H1 (cell line): Measurements from ENCODE around the gene SNX25. TPM values are rescaled to one million over a fixed set of nuclear protein-coding genes. Genes with fewer than 3 reads are reported as not detected.
A peak's percentile ranks its signal among the peaks of the same experiment; 100 is the strongest.

Source experiments
- CTCF ChIA-PET: fragments of 300-600 bp; sonication (Branson Sonifier 250); formaldehyde crosslinking; loops from one replicate; lab custom pipeline; 2021; ENCODE audit not compliant: partially characterized antibody; lab: Charles Lee
- POLR2A ChIA-PET: fragments of 300-600 bp; sonication (Branson Sonifier 250); formaldehyde crosslinking; loops from one replicate; lab custom pipeline; 2021; ENCODE audit warnings: inconsistent platforms; ENCODE audit not compliant: partially characterized antibody; lab: Charles Lee
- DNase-seq, 2 experiments: peaks; one replicate each; pipeline versions ENCODE4 v3.0.0 to v3.0.0-alpha.2; 2010 to 2022; ENCODE audit warnings: low spot score in 2 of 2, low read depth in 1 of 2, mixed read lengths in 1 of 2
- FAIRE-seq: peaks from 2 replicates; lab custom pipeline; 2011; peaks lifted over from hg19 to GRCh38; lab: Jason Lieb, UNC
- H2AFZ ChIP-seq: 2 replicates; pipeline ENCODE4 v1.8.1; 2012; ENCODE audit warnings: low read length, inconsistent platforms
- H2AK5ac ChIP-seq: 2 replicates; pipeline ENCODE4 v1.6.1; 2013; ENCODE audit warnings: low read depth, low read length
- H2BK120ac ChIP-seq: replicated peaks from 2 replicates; pipeline ENCODE3; 2013; ENCODE audit warnings: low read depth, low read length, inconsistent platforms
- H2BK12ac ChIP-seq: 2 replicates; pipeline ENCODE4 v1.6.1; 2013; ENCODE audit warnings: low read depth, low read length
- H2BK15ac ChIP-seq: 2 replicates; pipeline ENCODE4 v1.6.1; 2013; ENCODE audit warnings: low read length
- H2BK20ac ChIP-seq: 2 replicates; pipeline ENCODE4 v1.6.1; 2013; ENCODE audit warnings: low read length
- H2BK5ac ChIP-seq: 2 replicates; pipeline ENCODE4 v1.6.1; 2013; ENCODE audit warnings: low read depth, low read length
- H3K14ac ChIP-seq: 2 replicates; pipeline ENCODE4 v1.6.1; 2013; ENCODE audit warnings: inconsistent platforms; ENCODE audit not compliant: insufficient read length
- H3K18ac ChIP-seq: 2 replicates; pipeline ENCODE4 v1.6.1; 2013; ENCODE audit warnings: low read length; ENCODE audit errors: extremely low read depth
- H3K23ac ChIP-seq: 2 replicates; pipeline ENCODE4 v1.6.1; 2013; ENCODE audit warnings: inconsistent platforms; ENCODE audit not compliant: insufficient read length
- H3K23me2 ChIP-seq: 2 replicates; pipeline ENCODE4 v1.6.1; 2013; ENCODE audit warnings: low read depth, low read length
- H3K27ac ChIP-seq: 2 replicates; pipeline ENCODE4 v1.6.1; 2011; ENCODE audit warnings: low read depth, low read length, inconsistent platforms
- H3K27me3 ChIP-seq, 4 experiments: replicated peaks in 1 of 4; 1 replicate in 1 of 4; 2 replicates in 3 of 4; pipeline versions ENCODE4 v1.6.1 to v1.8.1; 2011 to 2013; ENCODE audit warnings: low read length in 3 of 4, mild to moderate bottlenecking in 3 of 4, inconsistent platforms in 2 of 4, mixed read lengths in 2 of 4, moderate library complexity in 1 of 4; ENCODE audit not compliant: control insufficient read depth in 3 of 4, insufficient read depth in 3 of 4; ENCODE audit errors: extremely low read depth in 1 of 4
- H3K36me3 ChIP-seq, 4 experiments: 2 replicates each; pipeline versions ENCODE4 v1.6.1 to v1.8.1; 2011 to 2013; ENCODE audit warnings: mild to moderate bottlenecking in 4 of 4, low read length in 3 of 4, moderate library complexity in 2 of 4, control low read depth in 1 of 4, inconsistent platforms in 1 of 4; ENCODE audit not compliant: insufficient read depth in 4 of 4, control insufficient read depth in 2 of 4
- H3K4ac ChIP-seq: replicated peaks from 2 replicates; pipeline ENCODE3; 2013; ENCODE audit warnings: low read length, low read depth, mixed read lengths, inconsistent platforms; ENCODE audit not compliant: insufficient read length
- H3K4me1 ChIP-seq, 4 experiments: replicated peaks in 1 of 4; 1 replicate in 1 of 4; 2 replicates in 3 of 4; pipeline versions ENCODE4 v1.6.1 to v1.8.1; 2011 to 2013; ENCODE audit warnings: low read length in 3 of 4, inconsistent platforms in 2 of 4, mixed read lengths in 1 of 4; ENCODE audit not compliant: insufficient read depth in 4 of 4, control insufficient read depth in 3 of 4
- H3K4me2 ChIP-seq, 2 experiments: 2 replicates each; pipeline versions ENCODE4 v1.6.1 to v1.8.1; 2011 to 2013; ENCODE audit warnings: low read depth in 2 of 2, low read length in 2 of 2, control low read depth in 1 of 2, inconsistent platforms in 1 of 2, mild to moderate bottlenecking in 1 of 2; ENCODE audit not compliant: insufficient read depth in 1 of 2
- H3K4me3 ChIP-seq, 4 experiments: fragments of 200-600, 300-600 bp in 1 of 4; sonication (generic), shearing (Covaris generic), sonication (Bioruptor Twin) in 1 of 4; 2 replicates each; pipeline versions ENCODE4 v1.5.1 to v1.8.1; 2011 to 2016; ENCODE audit warnings: low read length in 4 of 4, low read depth in 3 of 4, control low read depth in 2 of 4, inconsistent platforms in 2 of 4, mild to moderate bottlenecking in 2 of 4, mixed read lengths in 1 of 4, moderate library complexity in 1 of 4; ENCODE audit not compliant: insufficient read depth in 2 of 4; ENCODE audit errors: extremely low read depth in 1 of 4
- H3K56ac ChIP-seq: replicated peaks from 2 replicates; pipeline ENCODE3; 2013; ENCODE audit warnings: low read depth, mild to moderate bottlenecking, mixed read lengths, low read length, inconsistent platforms; ENCODE audit not compliant: insufficient read length
- H3K79me1 ChIP-seq: 2 replicates; pipeline ENCODE4 v1.6.1; 2013; ENCODE audit warnings: low read depth, low read length, control low read depth
- H3K79me2 ChIP-seq, 2 experiments: 2 replicates each; pipeline versions ENCODE4 v1.6.1 to v1.8.1; 2012 to 2013; ENCODE audit warnings: low read length in 2 of 2, mild to moderate bottlenecking in 2 of 2, inconsistent platforms in 1 of 2; ENCODE audit not compliant: insufficient read depth in 2 of 2, control insufficient read depth in 1 of 2
- H3K9ac ChIP-seq, 4 experiments: replicated peaks in 1 of 4; 1 replicate in 1 of 4; 2 replicates in 3 of 4; pipeline versions ENCODE4 v1.6.1 to v1.8.1; 2011 to 2013; ENCODE audit warnings: low read depth in 3 of 4, low read length in 3 of 4, control low read depth in 2 of 4, mild to moderate bottlenecking in 2 of 4, moderate library complexity in 2 of 4, inconsistent platforms in 1 of 4; ENCODE audit errors: extremely low read depth in 1 of 4
- H3K9me3 ChIP-seq, 2 experiments: 2 replicates each; pipeline versions ENCODE4 v1.6.1 to v1.8.1; 2012 to 2013; ENCODE audit warnings: mild to moderate bottlenecking in 2 of 2, moderate library complexity in 2 of 2, control low read depth in 1 of 2, inconsistent platforms in 1 of 2, low read depth in 1 of 2, low read length in 1 of 2, mixed read lengths in 1 of 2; ENCODE audit not compliant: insufficient read depth in 2 of 2
- H4K20me1 ChIP-seq, 2 experiments: replicated peaks in 1 of 2; 2 replicates each; pipeline versions ENCODE3 to v1.8.1; 2011 to 2013; ENCODE audit warnings: inconsistent platforms in 2 of 2, low read length in 2 of 2, mild to moderate bottlenecking in 1 of 2; ENCODE audit not compliant: insufficient read depth in 2 of 2, control insufficient read depth in 1 of 2
- H4K5ac ChIP-seq: 2 replicates; pipeline ENCODE4 v1.6.1; 2013; ENCODE audit warnings: low read length, low read depth, mixed read lengths, inconsistent platforms; ENCODE audit not compliant: insufficient read length
- H4K8ac ChIP-seq: 2 replicates; pipeline ENCODE4 v1.8.0; 2013; ENCODE audit warnings: mild to moderate bottlenecking, moderate library complexity, low read length, inconsistent platforms; ENCODE audit not compliant: insufficient read depth; ENCODE audit errors: extremely low read depth
- H4K91ac ChIP-seq: replicated peaks from 2 replicates; pipeline ENCODE3; 2013; ENCODE audit warnings: low read length, mixed read lengths, inconsistent platforms; ENCODE audit not compliant: insufficient read length
- BACH1 ChIP-seq: IDR thresholded peaks from 2 replicates; pipeline ENCODE4 v1.6.1; 2012; ENCODE audit warnings: low read length, improper control_type of control experiment
- YY1 ChIP-seq: IDR thresholded peaks from 2 replicates; pipeline ENCODE4 v1.6.1; 2011; ENCODE audit warnings: low read depth, mild to moderate bottlenecking, low read length
- WGBS, 2 experiments: shearing (Covaris generic) in 1 of 2; methylation state at CpG; one replicate each; pipeline versions ENCODE4 v1.1.6 to v1.1.7; 2013 to 2015; ENCODE audit warnings: low lambda C conversion rate in 2 of 2, mixed read lengths in 2 of 2, inconsistent platforms in 1 of 2, low coverage in 1 of 2, missing lambda C conversion rate in 1 of 2; ENCODE audit not compliant: insufficient replicate concordance in 2 of 2, insufficient coverage in 1 of 2, insufficient read length in 1 of 2; ENCODE audit errors: extremely low coverage in 1 of 2, missing lambda C conversion rate in 1 of 2; 5-methylcytosine and 5-hydroxymethylcytosine counted together
- polyA plus RNA-seq, 7 experiments: library from polyadenylated mRNA; depleted of rRNA in 3 of 7; stranded (reverse) in 5 of 7; unstranded in 2 of 7; fragments of >200 nt in 5 of 7; fragments of 200-250 nt in 2 of 7; gene quantifications; 1 replicate in 5 of 7; 2 replicates in 1 of 7; 4 replicates in 1 of 7; pipeline versions ENCODE4 v1.2.1 to v1.2.3, GENCODE V29; 2011 to 2013; ENCODE audit warnings: missing spikeins in 2 of 7, mixed read lengths in 2 of 7
- total RNA-seq: library from RNA; stranded (reverse); fragmentation: NEBNext Ultra II Directional; extraction: Animal tissue kit (Norgen Biotek cat#: 25700); gene quantifications from 2 replicates; pipeline ENCODE4 v1.2.1, GENCODE V29; 2021

Gene SNX25
- total and polyA plus RNA-seq, 2 of the 8 experiments (the other 6 are each of a cell fraction or from before 2014, with no cell fraction given): 5.4 to 19.9 TPM

GRCh38 chr4:185217408-185217975, 8.1 kb downstream of the SNX25 start:
- POLR2A ChIA-PET: interaction anchor here (1.0 kb wide), 1 partner anchor 89 kb away, joined by 3 read pairs; no protein-coding TSS in a partner anchor
- no peak overlapping the region for H2BK20ac ChIP-seq
- no peak overlapping the region for H2AK5ac ChIP-seq
- H4K5ac ChIP-seq: no peak overlapping the region
- H4K20me1 ChIP-seq: peaks cover 4 to 5% of the 10 kb centered on the region in 2 experiments
- H3K27ac ChIP-seq: no peak overlapping the region
- H3K9ac ChIP-seq: no peak overlapping the region
- H3K14ac ChIP-seq: no peak overlapping the region
- H3K56ac ChIP-seq: no peak overlapping the region
- H2BK15ac ChIP-seq: no peak overlapping the region
- FAIRE-seq: no peak
- H2BK120ac ChIP-seq: no peak overlapping the region
- no peak overlapping the region for H4K91ac ChIP-seq
- no peaks in the 10 kb centered on the region for H3K27me3 ChIP-seq
- peaks cover 0 to 18% (median 11%) of the 10 kb centered on the region in 4 experiments; a peak in 5 of 7 replicates for H3K4me1 ChIP-seq
- no peak overlapping the region for H3K23ac ChIP-seq
- no peaks in the 10 kb centered on the region for H3K9me3 ChIP-seq
- CTCF ChIA-PET: interaction anchor here (1.0 kb wide), 1 partner anchor 10 kb away, joined by 3 read pairs; no protein-coding TSS in a partner anchor
- H3K4me3 ChIP-seq: no peak overlapping the region
- TF ChIP-seq YY1 (no peak), BACH1 (0 out of 2 replicates have a peak, but pooled peaks have one; percentile 31)
- TF ChIP-seq, all 59 proteins: peak for 1
- no peak overlapping the region for H2AFZ ChIP-seq
- H3K4me2 ChIP-seq: no peak overlapping the region
- H2BK12ac ChIP-seq: peak overlapping the region; percentile 64; the same call in 1 of the 2 replicates
- H3K23me2 ChIP-seq: no peaks in the 10 kb centered on the region
- peaks cover 3 to 73% of the 10 kb centered on the region in 2 experiments; a peak in 3 of 4 replicates for H3K79me2 ChIP-seq
- 83% methylated on average over 6 of the region's 6 CpGs; no CpG with 5 or more reads in 1 of the 2 experiments for WGBS, 2 experiments
- peaks cover 3% of the 10 kb centered on the region for H3K79me1 ChIP-seq
- H4K8ac ChIP-seq: no peak overlapping the region
- no peaks in the 10 kb centered on the region for H3K36me3 ChIP-seq
- no peak overlapping the region for H3K4ac ChIP-seq
- no peak for DNase-seq
- H2BK5ac ChIP-seq: no peak overlapping the region
- H3K18ac ChIP-seq: no peak overlapping the region
